Activated CD4-positive, alpha-beta memory T cell treated with anti-CD3 and anti-CD28 coated beads, Interleukin-2, amount 10 ng/mL, durations not matched to agents 7 days and 5 days (primary cell): ENCODE measurements around the gene HDAC1. TPM values are rescaled to one million over a fixed set of nuclear protein-coding genes. Genes with fewer than 3 reads are reported as not detected.

Experiments used
- CTCF ChIA-PET: fragments of 350-600 bp; sonication (Branson Sonifier 250); formaldehyde crosslinking; loops from one replicate; lab custom pipeline; 2021; ENCODE audit warnings: antibody characterized with exemption, inconsistent platforms; lab: Charles Lee
- POLR2A ChIA-PET: fragments of 350-600 bp; sonication (Branson Sonifier 250); formaldehyde crosslinking; loops from one replicate; lab custom pipeline; 2021; ENCODE audit warnings: antibody characterized with exemption; lab: Charles Lee
- DNase-seq: peaks from one replicate; pipeline ENCODE4 v3.0.0-alpha.2; 2020
- H3K27ac Mint-ChIP-seq: one replicate; pipeline ENCODE4 v1.8.0; 2021; ENCODE audit warnings: mild to moderate bottlenecking, mixed read lengths
- H3K27me3 Mint-ChIP-seq: one replicate; pipeline ENCODE4 v1.8.0; 2021; ENCODE audit warnings: mixed read lengths
- H3K36me3 Mint-ChIP-seq: one replicate; pipeline ENCODE4 v1.8.0; 2021; ENCODE audit warnings: low read depth, mixed read lengths
- H3K4me1 Mint-ChIP-seq: one replicate; pipeline ENCODE4 v1.8.0; 2021; ENCODE audit warnings: mixed read lengths
- H3K4me3 Mint-ChIP-seq: one replicate; pipeline ENCODE4 v1.8.0; 2021; ENCODE audit warnings: mild to moderate bottlenecking, mixed read lengths
- H3K9me3 Mint-ChIP-seq: one replicate; pipeline ENCODE4 v1.8.0; 2021; ENCODE audit warnings: mixed read lengths
- total RNA-seq, 2 experiments: library from RNA; stranded (reverse); gene quantifications; one replicate each; pipeline ENCODE4 v1.2.3, GENCODE V29; 2021

The HDAC1 gene
- total RNA-seq, 2 experiments from 2014 or later: 180 to 185 TPM

- H3K36me3 Mint-ChIP-seq: peaks cover 51% of the 10 kb centered on the region
- no peak overlapping the region for H3K4me3 Mint-ChIP-seq
- POLR2A ChIA-PET: interaction anchor here (0.6 to 1.8 kb wide), 17 partner anchors 12 to 319 kb away, joined by 3 to 11 read pairs (median 4); partner anchors contain the start of genes BSDC1, HDAC1, LCK and MARCKSL1
- H3K4me1 Mint-ChIP-seq: peaks cover 18% of the 10 kb centered on the region
- CTCF ChIA-PET: interaction anchor here (0.6 to 2.2 kb wide), 14 partner anchors 12 to 222 kb away, joined by 3 to 36 read pairs (median 4); partner anchors contain the start of genes CCDC28B, IQCC and MARCKSL1
- no peaks in the 10 kb centered on the region for H3K9me3 Mint-ChIP-seq
- peak; percentile 74 for DNase-seq
- peak overlapping the region; percentile 33 for H3K27ac Mint-ChIP-seq
- H3K27me3 Mint-ChIP-seq: no peaks in the 10 kb centered on the region
Measured at GRCh38 chr1:32372149-32372756, 80.4 kb downstream of the HDAC1 start.

- ChIA-PET CTCF (interaction anchor here (1.1 kb wide), 1 partner anchor 22 kb away, joined by 3 read pairs; no protein-coding TSS in a partner anchor), POLR2A (no interaction called here)
- peaks cover 18% of the 10 kb centered on the region for H3K4me1 Mint-ChIP-seq
- H3K4me3 Mint-ChIP-seq: no peak overlapping the region
- H3K9me3 Mint-ChIP-seq: no peaks in the 10 kb centered on the region
- no peak for DNase-seq
- no peak overlapping the region for H3K27ac Mint-ChIP-seq
- no peaks in the 10 kb centered on the region for H3K27me3 Mint-ChIP-seq
- H3K36me3 Mint-ChIP-seq: peaks cover 59% of the 10 kb centered on the region
Measured at GRCh38 chr1:32373996-32374592, 82.2 kb downstream of the HDAC1 start.

GRCh38 chr1:32376199-32376598, 84.3 kb downstream of the HDAC1 start:
- H3K27ac Mint-ChIP-seq: no peak overlapping the region
- no peak for DNase-seq
- H3K4me1 Mint-ChIP-seq: peaks cover 18% of the 10 kb centered on the region
- CTCF ChIA-PET: interaction anchor here (1.6 kb wide), 1 partner anchor 160 kb away, joined by 7 read pairs; no protein-coding TSS in a partner anchor
- peaks cover 63% of the 10 kb centered on the region for H3K36me3 Mint-ChIP-seq
- H3K27me3 Mint-ChIP-seq: no peaks in the 10 kb centered on the region
- H3K9me3 Mint-ChIP-seq: no peaks in the 10 kb centered on the region
- POLR2A ChIA-PET: no interaction called here
- no peak overlapping the region for H3K4me3 Mint-ChIP-seq

- H3K4me3 Mint-ChIP-seq: no peak overlapping the region
- no peak for DNase-seq
- peaks cover 6% of the 10 kb centered on the region for H3K4me1 Mint-ChIP-seq
- H3K27ac Mint-ChIP-seq: no peak overlapping the region
- ChIA-PET CTCF (interaction anchor here (0.9 to 1.6 kb wide), 2 partner anchors 23 to 161 kb away, joined by 3 to 7 read pairs; no protein-coding TSS in a partner anchor), POLR2A (no interaction called here)
- no peaks in the 10 kb centered on the region for H3K9me3 Mint-ChIP-seq
- no peaks in the 10 kb centered on the region for H3K27me3 Mint-ChIP-seq
- H3K36me3 Mint-ChIP-seq: peaks cover 67% of the 10 kb centered on the region
Measured at GRCh38 chr1:32377541-32378220, 85.8 kb downstream of the HDAC1 start.

- ChIA-PET CTCF (interaction anchor here (1.0 kb wide), 1 partner anchor 21 kb away, joined by 3 read pairs; no protein-coding TSS in a partner anchor), POLR2A (no interaction called here)
- Mint-ChIP-seq H3K27me3 (no peaks in the 10 kb centered on the region), H3K9me3 (no peaks in the 10 kb centered on the region), H3K36me3 (peaks cover 56% of the 10 kb centered on the region), H3K4me1 (no peaks in the 10 kb centered on the region), H3K4me3 (no peak overlapping the region), H3K27ac (no peak overlapping the region)
- no peak for DNase-seq
Measured at GRCh38 chr1:32380057-32380456, 88.2 kb downstream of the HDAC1 start.

Other genes starting within 250 kb of the HDAC1 start
- 10 to 100 TPM; 24.5 to 28.0 TPM for gene TMEM39B, start 219.1 kb upstream of the HDAC1 start, total RNA-seq
- gene KPNA6, start 184.0 kb upstream of the HDAC1 start, total RNA-seq: 10 to 100 TPM; 64.3 to 65.1 TPM
- 10 to 100 TPM; 79.8 to 81.2 TPM for gene TXLNA, start 112.4 kb upstream of the HDAC1 start, total RNA-seq
- 10 to 100 TPM; 20.2 to 23.5 TPM for gene CCDC28B, start 91.5 kb upstream of the HDAC1 start, total RNA-seq
- gene IQCC, start 86.4 kb upstream of the HDAC1 start, total RNA-seq: 1 to 10 TPM; 3.7 to 3.8 TPM
- under 1 TPM in 1 of 2 experiments, not detected in 1; 0.13 TPM for gene DCDC2B, start 83.0 kb upstream of the HDAC1 start, total RNA-seq
- 10 to 100 TPM; 15.3 to 16.4 TPM for gene TMEM234, start 69.7 kb upstream of the HDAC1 start, total RNA-seq
- 100 to 1,000 TPM; 161 to 172 TPM for gene EIF3I, start 69.7 kb upstream of the HDAC1 start, total RNA-seq
- 1 to 10 TPM in 1 of 2 experiments, under 1 TPM in 1; 0.78 to 1.1 TPM for gene FAM167B, start 44.9 kb upstream of the HDAC1 start, total RNA-seq
- 100 to 1,000 TPM; 469 to 474 TPM for gene LCK, start 40.8 kb upstream of the HDAC1 start, total RNA-seq
- gene MARCKSL1, start 44.1 kb downstream of the HDAC1 start, total RNA-seq: 10 to 100 TPM; 26.4 to 27.9 TPM
- 10 to 100 TPM; 10.6 to 11.8 TPM for gene FAM229A, start 70.4 kb downstream of the HDAC1 start, total RNA-seq
- 1 to 10 TPM in 1 of 2 experiments, under 1 TPM in 1; 0.70 to 1.0 TPM for gene TSSK3, start 70.5 kb downstream of the HDAC1 start, total RNA-seq
- gene BSDC1, start 102.4 kb downstream of the HDAC1 start, total RNA-seq: 10 to 100 TPM; 52.5 to 52.6 TPM
- gene ZBTB8B, start 173.0 kb downstream of the HDAC1 start, total RNA-seq: not detected
- gene ZBTB8A, start 247.3 kb downstream of the HDAC1 start, total RNA-seq: under 1 TPM; 0.18 to 0.20 TPM